GM21381 (cell line): Measurements from ENCODE around the gene SPIRE2.
"Not testable (repeated sequence)": the region's sequence is repeated elsewhere in the genome, so short reads cannot be mapped to it uniquely, and the experiment has no call there.

Experiments
- ATAC-seq: cut with Tn5 transposase; IDR thresholded peaks from one replicate; pipeline ENCODE4 v1.9.1; 2021; ENCODE audit warnings: mild to moderate bottlenecking, moderate library complexity; ENCODE audit not compliant: unreplicated experiment

Gene SPIRE2

GRCh38 chr16:89912143-89912542 is 83.9 kb downstream of the SPIRE2 start:
- ATAC-seq, result no peak

GRCh38 chr16:89912627-89913026 is 84.4 kb downstream of the SPIRE2 start:
- no peak for ATAC-seq

GRCh38 chr16:89913408-89914387 is 85.4 kb downstream of the SPIRE2 start:
- no peak for ATAC-seq

GRCh38 chr16:89914642-89915285 is 86.5 kb downstream of the SPIRE2 start:
- not testable (repeated sequence) for ATAC-seq

GRCh38 chr16:89915303-89916232 is 87.3 kb downstream of the SPIRE2 start:
- ATAC-seq, result no peak

GRCh38 chr16:89917773-89918452 is 89.6 kb downstream of the SPIRE2 start:
- ATAC-seq, result peak; percentile 82

- no peak for ATAC-seq
These were observed 90.4 kb downstream of the SPIRE2 start, which contains the start of gene MC1R for GRCh38 chr16:89918453-89919347. Gene MC1R, plus strand, starts transcription at chr16:89918862. Its CDS starts 397 bp downstream, at chr16:89919259.

- no peak for ATAC-seq
These were observed 91.5 kb downstream of the SPIRE2 start for GRCh38 chr16:89919535-89920406.

- no peak for ATAC-seq
These were observed 92.4 kb downstream of the SPIRE2 start for GRCh38 chr16:89920723-89921122.
